ENCODE results near the gene SRPX. TPM values are rescaled to one million over a fixed set of nuclear protein-coding genes. Genes with fewer than 3 reads are reported as not detected.

SRPX gene
- total and polyA plus RNA-seq, 2 of the 4 experiments (the other 2 are of a cell fraction) = 35.5 to 81.5 TPM

GRCh38 chrX:38256019-38256418 lies 35.3 kb upstream of the SRPX start:
- no peak overlapping the region for H4K8ac ChIP-seq (ENCODE audit: low read depth in 2 of 2, low read length in 2 of 2)
- CTCF ChIA-PET = no interaction called here

More at GRCh38 chrX:38256019-38256418, 35.3 kb upstream of the SRPX start:
- Histone ChIP-seq H2BK5ac (ENCODE audit: low read depth, low read length, poor library complexity, severe bottlenecking) (no peak overlapping the region), H2AK9ac (replicated peaks; ENCODE audit: low read depth, low read length, poor library complexity) (no peak overlapping the region), H3K4me3 (ENCODE audit: insufficient read depth, low read depth, low read length) (no peak overlapping the region), H3K4me1 (ENCODE audit: control insufficient read depth, insufficient read depth, low read length) (no peaks in the 10 kb centered on the region), H3K27ac (ENCODE audit: insufficient read depth, low read length) (no peak overlapping the region), H2BK120ac (ENCODE audit: low read depth, low read length) (no peak overlapping the region), H4K91ac (ENCODE audit: insufficient read depth, low read depth, low read length) (no peak overlapping the region), H3K36me3 (ENCODE audit: control insufficient read depth, insufficient read depth, low read length) (no peaks in the 10 kb centered on the region), H3K9ac (ENCODE audit: low read depth, low read length) (no peak overlapping the region), H2AFZ (replicated peaks; ENCODE audit: low read length, poor library complexity) (no peak overlapping the region), H2BK20ac (ENCODE audit: low read depth, low read length) (no peak overlapping the region), H3K4me2 (ENCODE audit: low read depth, low read length) (no peak overlapping the region), H4K5ac (ENCODE audit: low read depth, low read length) (no peak overlapping the region), H2BK15ac (ENCODE audit: low read depth, low read length) (no peak overlapping the region), H3K79me1 (ENCODE audit: low read depth in 1 of 2, low read length in 2 of 2) (no peaks in the 10 kb centered on the region), H3K23ac (ENCODE audit: low read depth, low read length) (no peak overlapping the region), H3K4ac (ENCODE audit: low read depth, low read length) (no peak overlapping the region), H3K9me3 (ENCODE audit: control insufficient read depth, insufficient read depth, low read length) (no peaks in the 10 kb centered on the region), H2AK5ac (ENCODE audit: low read depth, low read length) (no peak overlapping the region), H3K56ac (ENCODE audit: extremely low read depth, insufficient read depth, low read length) (no peak overlapping the region), H3K18ac (ENCODE audit: low read depth, low read length) (no peak overlapping the region), H3K9me1 (ENCODE audit: insufficient read depth, low read length) (no peaks in the 10 kb centered on the region), H3K14ac (replicated peaks; ENCODE audit: low read depth, low read length) (no peak overlapping the region), H3K27me3 (ENCODE audit: control insufficient read depth, insufficient read depth, low read length) (no peaks in the 10 kb centered on the region), H4K20me1 (ENCODE audit: insufficient read depth, low read length) (no peaks in the 10 kb centered on the region)
- no peak for TF ChIP-seq MAFK (IDR thresholded peaks at IDR 0.05; ENCODE audit: low read depth, low read length)
- no peak for TF ChIP-seq CEBPB (IDR thresholded peaks at IDR 0.05; ENCODE audit: low read depth, low read length)
- no peak for TF ChIP-seq CHD1 (IDR thresholded peaks at IDR 0.05; ENCODE audit: low read depth, low read length)
- TF ChIP-seq ELK1 (IDR thresholded peaks at IDR 0.05; ENCODE audit: borderline replicate concordance, low read depth, low read length) = no peak
- TF ChIP-seq RFX5 (IDR thresholded peaks at IDR 0.05; ENCODE audit: low read depth, low read length) = no peak
- no peak for TF ChIP-seq MAZ (IDR thresholded peaks at IDR 0.05; ENCODE audit: borderline replicate concordance, low read depth, low read length)
- TF ChIP-seq USF2 (IDR thresholded peaks at IDR 0.05; ENCODE audit: low read depth, low read length) = no peak
- no peak for TF ChIP-seq MXI1 (IDR thresholded peaks at IDR 0.05; ENCODE audit: borderline replicate concordance, low read depth, low read length)
- no peak for TF ChIP-seq FOS (IDR thresholded peaks at IDR 0.05; ENCODE audit: low read depth, low read length)
- TF ChIP-seq BHLHE40 (IDR thresholded peaks at IDR 0.05; ENCODE audit: low read depth, low read length) = no peak
- no peak for TF ChIP-seq SMC3 (IDR thresholded peaks at IDR 0.05; ENCODE audit: low read depth, low read length)
- TF ChIP-seq CTCF (conservative IDR thresholded peaks at IDR 0.05; ENCODE audit: low read depth, low read length) = no peak
- no peak for TF ChIP-seq POLR2A (IDR thresholded peaks at IDR 0.05; ENCODE audit: low read depth, low read length)
- TF ChIP-seq RAD21 (IDR thresholded peaks at IDR 0.05; ENCODE audit: low read length) = no peak
- no peak for TF ChIP-seq RCOR1 (IDR thresholded peaks at IDR 0.05; ENCODE audit: insufficient replicate concordance, low read length)
- no peak for TF ChIP-seq NFE2L2 (IDR thresholded peaks at IDR 0.05; ENCODE audit: low read depth, low read length)
- in situ Hi-C loops (cut with MboI; ENCODE audit: low sequenced_read_pairs) = no loop called here
- intact Hi-C loops (cut with micrococcal nuclease) = no loop called here
- ATAC-seq (ENCODE audit: low read depth) = no peak
- POLR2A ChIA-PET (ENCODE audit: unreplicated experiment) = no interaction called here
- dilution Hi-C loops (cut with HindIII; ENCODE audit: low sequenced_read_pairs, unreplicated experiment) = no loop called here
- BruUV-seq (replicated peaks) = no TSS peak
- 91% methylated on average over 16 of the region's 30 CpGs; no CpG with 5 or more reads in 1 of the 2 experiments for WGBS, 2 experiments (ENCODE audit: extremely low coverage in 2 of 2, insufficient read length in 1 of 2)
- no peak for DNase-seq

All from IMR-90 (cell line).